ENCODE data around the gene STX12.
"Not testable (repeated sequence)": the region's sequence is repeated elsewhere in the genome, so short reads cannot be mapped to it uniquely, and the experiment has no call there.

Gene STX12

GRCh38 chr1:27775336-27775735 lies 2.3 kb downstream of the STX12 start:
- DNase-seq = peak in 1 of 4 experiments; percentile 11

GRCh38 chr1:27776276-27776675 lies 3.3 kb downstream of the STX12 start:
- not testable (repeated sequence) for DNase-seq

GRCh38 chr1:27778056-27778455 lies 5.0 kb downstream of the STX12 start:
- DNase-seq = no peak

- peak in 2 of 4 experiments; percentile 40 to 45 for DNase-seq
Measured at GRCh38 chr1:27779122-27779521, 6.1 kb downstream of the STX12 start.

GRCh38 chr1:27782950-27783349 lies 9.9 kb downstream of the STX12 start:
- DNase-seq = no peak

GRCh38 chr1:27784700-27785099 lies 11.7 kb downstream of the STX12 start:
- no peak for DNase-seq

GRCh38 chr1:27785781-27786455 lies 12.9 kb downstream of the STX12 start:
- DNase-seq = no peak

GRCh38 chr1:27787895-27788294 lies 14.9 kb downstream of the STX12 start:
- DNase-seq = peak in 3 of 4 experiments; percentile 7 to 51 (median 36)

- DNase-seq = peak; percentile 50 to 81 (median 65)
Measured at GRCh38 chr1:27789540-27790041, 16.6 kb downstream of the STX12 start.

- DNase-seq = not testable (repeated sequence)
Measured at GRCh38 chr1:27790270-27790669, 17.3 kb downstream of the STX12 start.

GRCh38 chr1:27795601-27796000 lies 22.6 kb downstream of the STX12 start:
- DNase-seq = no peak

GRCh38 chr1:27804791-27805190 lies 31.8 kb downstream of the STX12 start:
- no peak for DNase-seq

- DNase-seq = no peak
Measured at GRCh38 chr1:27806758-27807157, 33.7 kb downstream of the STX12 start.

GRCh38 chr1:27807385-27807784 lies 34.4 kb downstream of the STX12 start:
- no peak for DNase-seq

- DNase-seq = not testable (repeated sequence)
Measured at GRCh38 chr1:27808131-27808530, 35.1 kb downstream of the STX12 start.

GRCh38 chr1:27809883-27810282 lies 36.9 kb downstream of the STX12 start:
- peak in 1 of 4 experiments; percentile 32 for DNase-seq

- DNase-seq = no peak
Measured at GRCh38 chr1:27811741-27812500, 38.9 kb downstream of the STX12 start.

GRCh38 chr1:27816921-27817630 lies 44.1 kb downstream of the STX12 start:
- no peak for DNase-seq

- no peak for DNase-seq
Measured at GRCh38 chr1:27821761-27822315, 48.8 kb downstream of the STX12 start.

- no peak for DNase-seq
Measured at GRCh38 chr1:27823784-27824183, 50.8 kb downstream of the STX12 start.

GRCh38 chr1:27824411-27824810 lies 51.4 kb downstream of the STX12 start:
- DNase-seq = no peak

GRCh38 chr1:27829339-27829960 lies 56.4 kb downstream of the STX12 start:
- not testable (repeated sequence) for DNase-seq
